Suppressor macrophage treated with lipopolysaccharide for 4 hours (primary cell): ENCODE data around the gene ZNF358.

Experiments used
- DNase-seq: peaks from one replicate; pipeline ENCODE4 v3.0.0-alpha.2; 2020

The ZNF358 gene

DNA sequence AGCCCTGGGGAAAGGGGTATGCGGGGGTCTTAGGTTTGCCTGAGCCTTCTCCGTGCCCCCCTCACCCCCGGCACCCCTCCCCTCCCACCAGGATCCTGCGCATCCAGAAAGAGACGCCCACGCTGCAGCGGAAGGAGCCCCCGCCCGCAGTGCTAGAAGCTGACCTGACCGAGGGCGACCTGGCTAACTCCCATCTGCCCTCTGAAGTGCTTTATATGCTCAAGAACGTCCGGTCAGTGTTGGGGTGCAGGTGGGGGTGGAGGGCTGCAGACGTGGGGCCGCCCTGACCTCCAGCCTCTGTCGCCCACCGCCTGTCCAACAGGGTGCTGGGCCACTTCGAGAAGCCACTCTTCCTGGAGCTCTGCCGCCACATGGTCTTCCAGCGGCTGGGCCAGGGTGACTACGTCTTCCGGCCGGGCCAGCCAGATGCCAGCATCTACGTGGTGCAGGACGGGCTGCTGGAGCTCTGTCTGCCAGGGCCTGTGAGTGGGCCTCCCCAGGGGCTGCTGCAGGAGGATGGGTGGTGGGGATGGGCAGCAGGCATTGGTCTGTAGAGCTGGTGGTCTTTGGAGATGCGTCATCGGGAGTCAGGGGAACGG lies 24.0 kb downstream of the ZNF358 start:
- no peak for DNase-seq

DNA sequence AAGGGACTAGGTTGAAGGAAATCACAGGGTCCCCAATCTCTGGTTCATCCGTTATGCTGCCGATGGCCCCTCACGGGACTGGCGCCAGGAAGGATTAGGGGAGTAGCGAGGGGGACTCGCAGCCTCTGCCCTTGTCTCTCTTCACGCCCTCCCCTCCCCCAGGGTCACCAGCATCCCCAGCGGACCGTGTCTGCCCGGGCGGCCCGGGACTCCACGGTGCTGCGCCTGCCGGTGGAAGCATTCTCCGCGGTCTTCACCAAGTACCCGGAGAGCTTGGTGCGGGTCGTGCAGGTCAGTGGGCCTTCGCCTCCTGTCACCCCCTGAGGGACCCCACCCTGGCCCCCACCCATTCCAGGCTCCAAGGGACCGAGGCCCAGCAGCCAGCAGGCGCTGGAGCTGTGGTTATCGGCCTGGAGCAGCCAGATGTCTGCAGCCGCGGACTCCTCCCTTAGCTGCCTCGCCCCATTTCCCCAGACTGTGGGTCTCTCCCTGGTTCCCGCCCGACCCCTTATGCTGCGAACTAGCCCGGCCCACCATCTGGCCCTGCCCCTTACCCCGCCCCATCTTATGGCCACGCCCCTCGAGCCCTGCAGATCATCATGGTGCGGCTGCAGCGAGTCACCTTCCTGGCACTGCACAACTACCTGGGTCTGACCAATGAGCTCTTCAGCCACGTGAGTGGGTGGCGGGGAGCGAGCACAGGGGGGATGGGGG lies 25.0 kb downstream of the ZNF358 start:
- no peak for DNase-seq

DNA sequence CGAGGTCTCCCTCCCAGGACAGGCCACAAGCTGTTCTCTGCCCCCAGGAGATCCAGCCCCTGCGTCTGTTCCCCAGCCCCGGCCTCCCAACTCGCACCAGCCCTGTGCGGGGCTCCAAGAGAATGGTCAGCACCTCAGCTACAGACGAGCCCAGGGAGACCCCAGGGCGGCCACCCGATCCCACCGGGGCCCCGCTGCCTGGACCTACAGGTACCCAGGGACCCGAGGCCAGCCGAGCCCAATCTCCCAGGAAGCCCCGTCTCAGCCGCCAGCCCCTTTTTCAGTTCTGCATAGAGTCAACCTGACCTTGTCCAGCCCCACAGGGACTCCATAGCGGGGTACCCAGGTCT lies 25.5 kb downstream of the ZNF358 start:
- no peak for DNase-seq

DNA sequence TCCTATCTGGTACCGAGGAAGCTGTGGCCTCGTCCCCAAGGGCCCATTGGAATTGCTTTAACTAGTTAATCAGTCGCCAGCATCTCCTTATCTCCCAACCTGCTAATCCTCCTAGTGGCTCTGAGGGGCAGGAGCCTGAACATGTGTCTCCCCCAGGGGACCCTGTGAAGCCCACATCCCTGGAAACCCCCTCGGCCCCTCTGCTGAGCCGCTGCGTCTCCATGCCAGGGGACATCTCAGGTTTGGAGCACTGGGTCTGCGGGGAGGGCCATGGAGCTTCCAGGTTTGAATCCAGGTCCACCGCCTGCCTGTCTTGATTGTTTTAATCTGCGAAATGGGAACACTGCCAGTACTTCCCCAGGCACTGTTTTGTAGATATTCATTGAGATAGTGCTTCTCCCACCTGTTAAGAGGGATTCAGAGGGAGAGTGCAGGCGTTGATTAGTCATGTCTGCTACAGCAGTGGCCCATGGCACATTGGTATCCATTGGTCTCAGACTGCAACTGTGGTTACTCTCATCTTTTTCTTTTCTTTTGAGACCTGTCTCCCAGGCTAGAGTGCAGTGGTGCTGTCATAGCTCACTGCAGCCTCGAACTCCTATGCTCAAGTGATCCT lies 26.0 kb downstream of the ZNF358 start:
- DNase-seq, result no peak

DNA sequence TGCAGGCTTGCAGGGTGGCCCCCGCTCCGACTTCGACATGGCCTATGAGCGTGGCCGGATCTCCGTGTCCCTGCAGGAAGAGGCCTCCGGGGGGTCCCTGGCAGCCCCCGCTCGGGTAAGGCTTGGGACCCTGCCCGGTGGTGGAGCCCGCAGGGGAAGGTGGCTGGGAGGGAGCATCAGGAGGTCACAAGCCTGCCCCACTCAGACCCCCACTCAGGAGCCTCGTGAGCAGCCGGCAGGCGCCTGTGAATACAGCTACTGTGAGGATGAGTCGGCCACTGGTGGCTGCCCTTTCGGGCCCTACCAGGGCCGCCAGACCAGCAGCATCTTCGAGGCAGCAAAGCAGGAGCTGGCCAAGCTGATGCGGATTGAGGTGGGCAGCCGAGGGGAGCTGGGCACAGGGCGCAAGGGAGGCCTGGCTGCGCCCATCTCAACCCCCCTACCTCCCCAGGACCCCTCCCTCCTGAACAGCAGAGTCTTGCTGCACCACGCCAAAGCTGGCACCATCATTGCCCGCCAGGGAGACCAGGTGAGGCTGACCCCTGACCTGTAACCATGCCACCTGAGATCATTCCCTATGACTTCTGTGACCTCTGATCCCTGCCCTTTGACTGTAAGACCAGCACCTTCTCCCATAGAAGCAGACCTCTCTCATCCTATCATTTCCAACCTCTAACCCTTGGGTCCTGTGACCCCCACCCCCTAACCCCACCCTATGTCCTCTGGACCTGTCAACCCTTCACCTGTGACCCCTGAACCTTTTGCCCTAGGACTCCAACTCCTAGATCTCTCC lies 26.8 kb downstream of the ZNF358 start:
- no peak for DNase-seq

DNA sequence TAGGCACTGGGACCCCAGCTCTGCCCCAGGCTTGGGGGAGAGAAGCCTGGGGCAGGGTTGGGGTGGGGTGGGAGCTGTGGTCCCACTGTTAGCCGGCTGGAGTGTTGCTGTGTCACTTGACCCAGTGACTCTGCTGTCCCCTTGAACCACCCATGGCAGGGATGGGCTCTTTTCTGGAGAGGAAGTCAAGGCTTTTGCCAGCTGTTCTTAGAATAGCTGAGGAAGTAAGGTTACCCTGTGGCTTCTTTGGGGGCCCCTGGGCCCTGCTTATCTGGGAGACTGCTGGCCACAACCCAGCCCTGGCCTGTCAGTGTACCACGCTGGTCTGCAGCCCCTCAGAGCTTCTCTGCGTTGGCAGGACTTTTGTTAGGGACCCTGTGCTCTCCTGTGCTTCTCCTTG lies 28.7 kb downstream of the ZNF358 start:
- DNase-seq, result peak; percentile 52

DNA sequence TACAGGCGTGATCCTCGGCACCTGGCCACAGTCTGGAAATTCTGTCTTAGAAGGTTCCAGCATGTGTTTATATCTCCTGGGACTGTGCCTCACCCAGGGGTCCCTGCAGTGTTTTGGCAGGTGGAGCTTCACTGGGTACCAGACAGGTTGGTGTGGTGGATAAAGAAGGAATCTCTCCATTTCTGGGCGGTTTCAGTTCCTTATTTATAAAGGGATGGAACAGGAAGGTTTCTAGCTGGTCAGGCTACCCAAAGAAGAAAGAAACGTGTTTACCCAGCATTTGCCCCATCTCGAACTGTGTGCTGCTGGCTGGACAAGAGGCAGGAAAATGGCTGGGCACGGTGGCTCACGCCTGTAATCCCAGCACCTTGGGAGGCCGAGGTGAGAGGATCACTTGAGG lies 29.4 kb downstream of the ZNF358 start:
- no peak for DNase-seq

DNA sequence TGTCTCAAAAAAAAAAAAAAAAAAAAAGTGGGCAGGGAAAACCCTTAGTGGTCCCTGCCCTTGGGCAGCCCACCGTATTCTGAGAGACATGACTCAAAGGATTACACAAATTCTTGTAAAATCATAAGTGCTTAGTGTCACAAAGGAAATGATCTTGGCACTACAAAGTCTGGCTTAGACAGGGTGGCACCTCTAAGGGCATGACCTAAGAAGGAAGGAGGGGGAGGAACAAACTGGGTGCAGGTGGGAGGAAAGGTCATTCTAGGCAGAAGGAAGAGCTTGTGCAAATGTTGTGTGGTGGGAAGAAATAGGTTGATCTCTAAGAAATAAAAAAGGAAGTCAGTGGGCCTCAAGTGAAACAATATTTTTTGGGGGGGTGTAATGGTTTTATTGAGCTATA lies 30.0 kb downstream of the ZNF358 start:
- peak; percentile 62 for DNase-seq

DNA sequence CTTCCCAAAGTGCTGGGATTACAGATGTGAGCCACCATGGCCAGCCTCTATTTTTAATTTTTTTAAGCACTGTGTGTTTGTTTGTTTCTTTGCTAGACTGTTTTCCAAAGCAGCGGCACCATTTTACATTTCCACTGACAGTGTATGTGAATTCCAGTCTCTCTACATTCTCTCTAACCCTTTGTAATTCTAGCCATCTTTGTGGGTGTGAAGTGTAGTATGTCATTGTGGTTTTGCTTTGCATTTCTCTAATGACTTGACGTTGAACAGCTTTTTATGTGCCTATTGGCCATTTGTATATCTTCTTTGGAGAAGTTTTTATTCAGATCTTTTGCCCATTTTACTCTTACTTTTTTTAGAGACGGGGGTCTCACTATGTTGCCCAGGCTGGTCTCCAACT lies 31.3 kb downstream of the ZNF358 start:
- no peak for DNase-seq

DNA sequence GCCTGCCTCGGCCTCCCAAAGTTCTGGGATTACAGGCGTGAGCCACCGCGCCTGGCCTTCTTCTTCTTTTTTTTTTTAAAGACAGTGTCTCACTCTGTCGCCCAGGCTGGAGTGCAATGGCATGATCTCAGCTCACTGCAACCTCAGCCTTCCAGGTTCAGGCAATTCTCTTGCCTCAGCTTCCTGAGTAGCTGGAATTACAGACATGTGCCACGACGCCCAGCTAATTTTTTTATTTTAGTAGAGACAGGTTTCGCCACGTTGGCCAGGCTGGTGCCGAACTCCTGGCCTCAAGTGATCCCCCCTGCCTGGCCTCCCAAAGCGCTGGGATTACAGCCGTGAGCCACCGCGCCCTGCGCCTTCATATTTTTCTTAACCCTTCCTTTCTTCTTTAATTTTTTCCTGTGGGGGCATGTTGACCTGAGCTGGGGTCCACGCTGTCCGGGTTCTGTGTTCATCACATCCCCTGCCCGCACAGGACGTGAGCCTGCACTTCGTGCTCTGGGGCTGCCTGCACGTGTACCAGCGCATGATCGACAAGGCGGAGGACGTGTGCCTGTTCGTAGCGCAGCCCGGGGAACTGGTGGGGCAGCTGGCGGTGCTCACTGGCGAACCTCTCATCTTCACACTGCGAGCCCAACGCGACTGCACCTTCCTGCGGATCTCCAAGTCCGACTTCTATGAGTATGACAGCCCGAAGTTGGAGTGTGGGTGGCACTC lies 33.7 kb downstream of the ZNF358 start:
- DNase-seq, result no peak

DNA sequence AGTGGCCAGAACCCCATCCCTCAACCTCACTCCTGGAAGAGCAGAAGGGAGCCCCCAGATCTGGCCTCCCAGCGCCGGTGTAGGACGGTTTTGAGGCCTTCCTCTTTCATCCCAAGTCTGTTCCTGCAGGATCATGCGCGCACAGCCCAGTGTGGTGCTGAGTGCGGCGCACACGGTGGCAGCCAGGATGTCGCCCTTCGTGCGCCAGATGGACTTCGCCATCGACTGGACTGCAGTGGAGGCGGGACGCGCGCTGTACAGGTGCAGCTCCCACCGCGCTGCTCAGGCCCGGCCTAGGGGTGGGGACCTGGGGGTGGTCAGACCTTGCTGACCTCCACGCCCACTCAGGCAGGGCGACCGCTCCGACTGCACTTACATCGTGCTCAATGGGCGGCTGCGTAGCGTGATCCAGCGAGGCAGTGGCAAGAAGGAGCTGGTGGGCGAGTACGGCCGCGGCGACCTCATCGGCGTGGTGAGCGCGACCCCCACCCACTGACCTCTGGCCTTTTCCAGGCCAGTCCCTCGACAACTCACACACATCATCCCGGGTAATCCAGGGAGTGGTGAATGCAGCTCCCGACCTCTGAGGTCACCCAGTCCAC lies 34.4 kb downstream of the ZNF358 start:
- no peak for DNase-seq

DNA sequence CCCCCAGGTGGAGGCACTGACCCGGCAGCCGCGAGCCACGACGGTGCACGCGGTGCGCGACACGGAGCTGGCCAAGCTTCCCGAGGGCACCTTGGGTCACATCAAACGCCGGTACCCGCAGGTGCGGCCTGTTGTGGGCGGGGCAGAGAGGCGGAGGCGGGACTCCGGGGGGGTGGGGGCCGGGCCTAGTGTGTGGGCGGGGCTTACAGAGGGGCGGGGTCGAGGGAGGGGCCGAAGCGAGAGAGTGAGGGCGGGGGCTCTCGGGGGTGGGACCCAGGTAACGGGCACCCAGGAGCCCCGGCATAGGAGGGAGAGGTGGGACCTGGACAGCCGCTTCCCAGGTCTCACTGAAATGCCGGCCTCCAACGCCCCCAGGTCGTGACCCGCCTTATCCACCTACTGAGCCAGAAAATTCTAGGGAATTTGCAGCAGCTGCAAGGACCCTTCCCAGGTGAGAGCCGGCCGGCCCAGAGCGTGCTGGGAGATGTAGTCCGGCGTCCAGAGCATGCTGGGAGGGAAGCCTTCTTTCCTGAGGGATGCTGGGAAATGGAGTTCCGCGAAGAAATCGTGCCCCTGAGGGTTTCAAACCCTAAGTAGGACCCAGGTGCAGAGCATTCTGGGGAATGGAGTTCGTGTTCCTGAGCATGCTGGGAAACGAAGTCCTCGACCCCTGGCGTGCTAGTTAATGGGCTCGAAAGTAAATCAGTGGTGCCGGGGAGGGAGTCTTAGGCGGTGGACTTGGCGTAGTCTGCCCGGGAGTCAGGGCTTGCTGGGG lies 35.3 kb downstream of the ZNF358 start:
- no peak for DNase-seq

DNA sequence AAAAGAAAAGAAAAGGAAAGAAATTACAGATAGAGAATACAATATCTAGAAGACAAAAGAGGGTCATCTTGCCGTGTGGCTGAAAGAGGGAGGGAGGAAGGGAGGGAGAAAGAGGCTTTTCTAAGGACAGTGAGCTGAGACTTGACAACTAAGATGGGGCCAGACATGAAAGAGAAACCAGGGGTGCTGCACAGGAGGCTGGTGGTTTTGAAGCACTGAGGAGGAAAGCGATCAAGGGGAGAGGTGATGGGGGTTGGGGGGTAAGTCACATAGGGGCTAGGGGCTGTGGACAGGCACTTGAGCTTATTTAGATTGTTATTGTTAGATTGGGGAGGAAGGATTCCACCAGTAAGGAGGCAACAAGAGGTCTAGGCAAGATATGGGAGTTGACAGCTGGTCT lies 36.9 kb downstream of the ZNF358 start:
- no peak for DNase-seq

DNA sequence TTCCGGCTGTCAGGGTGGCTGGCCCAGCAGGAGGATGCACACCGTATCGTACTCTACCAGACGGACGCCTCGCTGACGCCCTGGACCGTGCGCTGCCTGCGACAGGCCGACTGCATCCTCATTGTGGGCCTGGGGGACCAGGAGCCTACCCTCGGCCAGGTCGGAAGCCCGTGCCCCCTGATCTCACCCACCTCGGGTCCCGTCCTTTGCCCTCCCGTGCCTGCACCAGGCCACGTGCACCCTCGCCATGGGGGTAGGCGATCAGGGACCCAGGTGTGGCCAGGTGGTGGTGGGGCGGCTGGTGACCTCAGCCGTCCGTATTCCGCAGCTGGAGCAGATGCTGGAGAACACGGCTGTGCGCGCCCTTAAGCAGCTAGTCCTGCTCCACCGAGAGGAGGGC lies 38.7 kb downstream of the ZNF358 start:
- DNase-seq, result no peak

DNA sequence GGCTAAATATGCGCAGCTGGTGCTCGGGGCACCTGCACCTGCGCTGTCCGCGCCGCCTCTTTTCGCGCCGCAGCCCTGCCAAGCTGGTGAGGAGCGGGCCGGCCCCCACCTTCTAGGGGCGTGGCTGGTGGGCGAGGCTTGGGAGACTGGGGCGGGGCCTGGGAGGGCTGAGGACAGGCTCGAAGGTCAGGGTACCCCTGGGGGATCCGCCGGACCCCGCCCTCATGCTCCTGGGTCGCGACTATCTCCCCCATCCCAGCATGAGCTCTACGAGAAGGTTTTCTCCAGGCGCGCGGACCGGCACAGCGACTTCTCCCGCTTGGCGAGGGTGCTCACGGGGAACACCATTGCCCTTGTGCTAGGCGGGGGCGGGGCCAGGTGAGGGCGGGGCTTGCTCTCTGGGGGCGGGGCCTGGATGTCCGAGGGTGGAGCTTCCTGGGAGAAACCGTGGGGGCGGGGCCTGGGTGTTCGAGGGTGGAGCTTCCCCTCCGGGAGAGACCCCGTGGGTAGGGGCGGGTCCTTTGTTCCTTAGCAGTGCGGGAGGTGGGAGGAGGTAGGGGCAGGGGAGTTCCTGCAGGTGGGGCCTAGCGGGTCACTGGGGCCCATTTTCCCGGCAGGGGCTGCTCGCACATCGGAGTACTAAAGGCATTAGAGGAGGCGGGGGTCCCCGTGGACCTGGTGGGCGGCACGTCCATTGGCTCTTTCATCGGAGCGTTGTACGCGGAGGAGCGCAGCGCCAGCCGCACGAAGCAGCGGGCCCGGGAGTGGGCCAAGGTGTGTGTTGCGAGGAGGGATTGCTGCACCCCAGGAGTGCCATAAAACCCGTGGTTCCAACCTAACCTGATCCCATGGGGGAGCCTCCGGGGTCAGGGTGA lies 39.3 kb downstream of the ZNF358 start:
- DNase-seq, result no peak

DNA sequence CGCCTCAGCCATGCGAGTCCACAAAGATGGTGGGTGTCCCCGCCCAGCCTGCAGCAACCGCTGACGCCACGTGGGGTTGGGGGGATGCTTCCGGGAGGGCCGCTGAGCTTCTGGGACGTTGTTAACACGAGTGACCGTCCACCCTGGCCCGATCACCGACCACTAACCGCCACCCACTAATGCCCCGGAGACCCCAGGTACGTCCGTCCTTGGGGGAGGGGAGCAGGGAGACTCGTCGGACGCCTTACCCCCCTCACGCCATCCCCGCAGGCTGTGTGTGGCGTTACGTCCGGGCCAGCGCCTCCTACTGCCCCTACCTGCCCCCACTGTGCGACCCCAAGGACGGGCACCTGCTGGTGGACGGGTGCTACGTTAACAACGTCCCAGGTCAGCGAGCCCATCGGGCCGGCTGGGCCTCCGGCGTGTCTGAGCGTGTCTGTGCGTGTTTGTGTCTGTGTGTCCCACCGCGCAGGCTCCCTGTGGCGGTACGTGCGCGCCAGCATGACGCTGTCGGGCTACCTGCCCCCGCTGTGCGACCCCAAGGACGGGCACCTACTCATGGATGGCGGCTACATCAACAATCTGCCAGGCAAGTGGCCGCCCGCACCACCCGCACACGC lies 40.9 kb downstream of the ZNF358 start:
- DNase-seq, result no peak

DNA sequence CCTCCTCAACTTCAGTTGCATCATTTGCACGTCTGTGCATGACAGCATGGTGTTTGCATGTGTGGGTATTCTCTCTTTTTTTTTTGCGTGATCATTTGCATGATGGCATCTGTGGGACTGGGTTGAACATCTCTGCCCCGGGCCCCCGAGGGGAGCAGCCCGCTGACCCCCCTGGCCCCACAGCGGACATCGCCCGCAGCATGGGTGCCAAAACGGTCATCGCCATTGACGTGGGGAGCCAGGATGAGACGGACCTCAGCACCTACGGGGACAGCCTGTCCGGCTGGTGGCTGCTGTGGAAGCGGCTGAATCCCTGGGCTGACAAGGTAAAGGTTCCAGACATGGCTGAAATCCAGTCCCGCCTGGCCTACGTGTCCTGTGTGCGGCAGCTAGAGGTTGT lies 42.8 kb downstream of the ZNF358 start:
- no peak for DNase-seq

DNA sequence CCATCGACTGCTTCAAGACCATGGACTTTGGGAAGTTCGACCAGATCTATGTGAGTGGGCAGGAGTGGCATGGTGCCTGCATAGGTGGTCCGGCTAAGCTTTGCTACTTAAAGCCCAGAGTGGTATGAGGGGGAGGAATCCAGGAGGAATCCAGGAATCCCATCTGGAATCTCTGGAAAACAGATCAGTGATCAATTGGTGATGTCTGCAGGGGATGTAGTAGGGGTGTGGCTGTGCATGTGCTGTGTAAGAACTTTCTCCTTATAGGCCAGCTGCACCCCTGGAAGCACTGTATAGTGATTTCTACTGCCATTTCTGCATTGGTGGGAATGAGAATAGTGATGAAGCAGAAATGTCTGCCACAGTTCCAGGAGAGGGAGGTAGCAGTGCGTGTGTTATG lies 43.2 kb downstream of the ZNF358 start:
- no peak for DNase-seq

DNA sequence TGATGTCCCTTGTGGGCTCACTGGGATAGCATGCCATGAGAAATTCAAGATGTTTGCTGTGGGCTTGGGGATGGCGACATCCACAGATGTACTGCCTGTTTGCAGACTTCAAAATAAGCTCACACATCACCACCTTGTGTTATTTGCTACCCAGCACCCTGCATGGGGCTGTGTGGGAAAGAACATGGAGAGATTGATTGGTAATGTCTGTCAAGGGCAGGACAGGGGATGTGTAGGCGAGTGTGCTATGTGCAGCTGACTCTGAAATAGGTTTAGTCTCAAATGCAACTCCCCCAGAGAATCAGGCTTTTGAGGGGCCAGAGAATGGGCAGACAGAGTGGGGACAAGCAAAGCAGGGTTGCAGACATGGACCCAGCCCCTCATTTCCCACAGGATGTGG lies 44.4 kb downstream of the ZNF358 start:
- DNase-seq, result no peak

DNA sequence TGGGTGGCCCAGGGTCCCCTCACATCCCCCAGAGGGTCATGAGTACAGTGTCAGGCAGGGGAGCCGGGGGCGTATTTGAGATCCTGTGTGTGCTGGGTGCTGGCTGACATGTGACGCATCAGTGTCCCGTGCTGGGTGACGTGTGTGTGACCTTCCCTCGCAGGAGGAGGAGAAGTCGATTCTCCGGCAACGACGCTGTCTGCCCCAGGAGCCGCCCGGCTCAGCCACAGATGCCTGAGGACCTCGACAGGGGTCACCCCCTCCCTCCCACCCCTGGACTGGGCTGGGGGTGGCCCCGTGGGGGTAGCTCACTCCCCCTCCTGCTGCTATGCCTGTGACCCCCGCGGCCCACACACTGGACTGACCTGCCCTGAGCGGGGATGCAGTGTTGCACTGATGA lies 45.4 kb downstream of the ZNF358 start:
- DNase-seq, result no peak
